ENCODE results near the gene ZBTB46.
"Not testable (repeated sequence)": the region's sequence is repeated elsewhere in the genome, so short reads cannot be mapped to it uniquely, and the experiment has no call there.

The ZBTB46 gene

GRCh38 chr20:63807654-63808053 is 23.4 kb downstream of the ZBTB46 start:
- Histone ChIP-seq H3K4me1 (ENCODE audit: insufficient read depth, low read length, poor library complexity, severe bottlenecking) (no peaks in the 10 kb centered on the region), H3F3A (ENCODE audit: low read depth) (no peaks in the 10 kb centered on the region), H3K27me3 (ENCODE audit: insufficient read depth, low read length, poor library complexity, severe bottlenecking) (no peaks in the 10 kb centered on the region), H3K4me2 (ENCODE audit: low read depth, low read length, poor library complexity, severe bottlenecking) (no peak overlapping the region), H3K36me3 (ENCODE audit: insufficient read depth, low read length) (no peaks in the 10 kb centered on the region), H3K9ac (ENCODE audit: low read depth, low read length, poor library complexity, severe bottlenecking) (no peak overlapping the region), H3K4me3 (ENCODE audit: low read length, poor library complexity, severe bottlenecking) (no peak overlapping the region), H3K9me3 (ENCODE audit: insufficient read depth, low read depth, low read length) (no peaks in the 10 kb centered on the region), H3K79me2 (ENCODE audit: insufficient read depth, low read length) (no peaks in the 10 kb centered on the region), H3K9me2 (replicated peaks; ENCODE audit: low read depth, low read length) (no peaks in the 10 kb centered on the region), H4K20me1 (ENCODE audit: insufficient read depth, low read length, poor library complexity, severe bottlenecking) (no peaks in the 10 kb centered on the region), H2AFZ (ENCODE audit: low read length) (no peak overlapping the region)
- TF ChIP-seq EZH2phosphoT487 (IDR thresholded peaks at IDR 0.05; ENCODE audit: borderline replicate concordance), result no peak
- TF ChIP-seq CTCF (conservative IDR thresholded peaks at IDR 0.05; ENCODE audit: low read length), result no peak

- Histone ChIP-seq H3K79me2 (ENCODE audit: insufficient read depth, low read length) (no peaks in the 10 kb centered on the region), H3K9me2 (replicated peaks; ENCODE audit: low read depth, low read length) (no peaks in the 10 kb centered on the region), H4K20me1 (ENCODE audit: insufficient read depth, low read length, poor library complexity, severe bottlenecking) (no peaks in the 10 kb centered on the region), H3K9ac (ENCODE audit: low read depth, low read length, poor library complexity, severe bottlenecking) (no peak overlapping the region), H3K27me3 (ENCODE audit: insufficient read depth, low read length, poor library complexity, severe bottlenecking) (no peaks in the 10 kb centered on the region), H2AFZ (ENCODE audit: low read length) (no peak overlapping the region), H3F3A (ENCODE audit: low read depth) (no peaks in the 10 kb centered on the region), H3K4me3 (ENCODE audit: low read length, poor library complexity, severe bottlenecking) (no peak overlapping the region), H3K4me2 (ENCODE audit: low read depth, low read length, poor library complexity, severe bottlenecking) (no peak overlapping the region), H3K4me1 (ENCODE audit: insufficient read depth, low read length, poor library complexity, severe bottlenecking) (no peaks in the 10 kb centered on the region), H3K9me3 (ENCODE audit: insufficient read depth, low read depth, low read length) (no peaks in the 10 kb centered on the region), H3K36me3 (ENCODE audit: insufficient read depth, low read length) (no peaks in the 10 kb centered on the region)
- TF ChIP-seq EZH2phosphoT487 (IDR thresholded peaks at IDR 0.05; ENCODE audit: borderline replicate concordance) (no peak), CTCF (conservative IDR thresholded peaks at IDR 0.05; ENCODE audit: low read length) (no peak)
These were observed 26.8 kb downstream of the ZBTB46 start for GRCh38 chr20:63804308-63804636.

GRCh38 chr20:63802469-63803240 is 28.4 kb downstream of the ZBTB46 start:
- H3K9me3 ChIP-seq (ENCODE audit: insufficient read depth, low read depth, low read length), result no peaks in the 10 kb centered on the region
- H3K27me3 ChIP-seq (ENCODE audit: insufficient read depth, low read length, poor library complexity, severe bottlenecking), result no peaks in the 10 kb centered on the region
- no peaks in the 10 kb centered on the region for H3F3A ChIP-seq (ENCODE audit: low read depth)
- H3K4me1 ChIP-seq (ENCODE audit: insufficient read depth, low read length, poor library complexity, severe bottlenecking), result peaks cover 4% of the 10 kb centered on the region
- H3K4me3 ChIP-seq (ENCODE audit: low read length, poor library complexity, severe bottlenecking), result no peak overlapping the region
- TF ChIP-seq EZH2phosphoT487 (IDR thresholded peaks at IDR 0.05; ENCODE audit: borderline replicate concordance), result no peak
- no peak for TF ChIP-seq CTCF (conservative IDR thresholded peaks at IDR 0.05; ENCODE audit: low read length)
- no peaks in the 10 kb centered on the region for H3K36me3 ChIP-seq (ENCODE audit: insufficient read depth, low read length)
- no peaks in the 10 kb centered on the region for H4K20me1 ChIP-seq (ENCODE audit: insufficient read depth, low read length, poor library complexity, severe bottlenecking)
- no peaks in the 10 kb centered on the region for H3K9me2 ChIP-seq (replicated peaks; ENCODE audit: low read depth, low read length)
- H3K4me2 ChIP-seq (ENCODE audit: low read depth, low read length, poor library complexity, severe bottlenecking), result no peak overlapping the region
- no peak overlapping the region for H3K9ac ChIP-seq (ENCODE audit: low read depth, low read length, poor library complexity, severe bottlenecking)
- H3K79me2 ChIP-seq (ENCODE audit: insufficient read depth, low read length), result no peaks in the 10 kb centered on the region
- no peak overlapping the region for H2AFZ ChIP-seq (ENCODE audit: low read length)

GRCh38 chr20:63801174-63801573 is 29.9 kb downstream of the ZBTB46 start:
- H2AFZ ChIP-seq (ENCODE audit: low read length); H3K9me3 ChIP-seq (ENCODE audit: insufficient read depth, low read depth, low read length); H3K9me2 ChIP-seq (replicated peaks; ENCODE audit: low read depth, low read length); H3K4me3 ChIP-seq (ENCODE audit: low read length, poor library complexity, severe bottlenecking); H3K36me3 ChIP-seq (ENCODE audit: insufficient read depth, low read length); H3K4me2 ChIP-seq (ENCODE audit: low read depth, low read length, poor library complexity, severe bottlenecking); H3K79me2 ChIP-seq (ENCODE audit: insufficient read depth, low read length); H4K20me1 ChIP-seq (ENCODE audit: insufficient read depth, low read length, poor library complexity, severe bottlenecking); H3K9ac ChIP-seq (ENCODE audit: low read depth, low read length, poor library complexity, severe bottlenecking); H3F3A ChIP-seq (ENCODE audit: low read depth); H3K27me3 ChIP-seq (ENCODE audit: insufficient read depth, low read length, poor library complexity, severe bottlenecking); H3K4me1 ChIP-seq (ENCODE audit: insufficient read depth, low read length, poor library complexity, severe bottlenecking): not testable (repeated sequence)

- H3F3A ChIP-seq (ENCODE audit: low read depth); H2AFZ ChIP-seq (ENCODE audit: low read length); H3K9me2 ChIP-seq (replicated peaks; ENCODE audit: low read depth, low read length); H3K9me3 ChIP-seq (ENCODE audit: insufficient read depth, low read depth, low read length); H3K79me2 ChIP-seq (ENCODE audit: insufficient read depth, low read length); H3K36me3 ChIP-seq (ENCODE audit: insufficient read depth, low read length); H3K27me3 ChIP-seq (ENCODE audit: insufficient read depth, low read length, poor library complexity, severe bottlenecking); H3K9ac ChIP-seq (ENCODE audit: low read depth, low read length, poor library complexity, severe bottlenecking); H3K4me2 ChIP-seq (ENCODE audit: low read depth, low read length, poor library complexity, severe bottlenecking); H3K4me3 ChIP-seq (ENCODE audit: low read length, poor library complexity, severe bottlenecking); H3K4me1 ChIP-seq (ENCODE audit: insufficient read depth, low read length, poor library complexity, severe bottlenecking); H4K20me1 ChIP-seq (ENCODE audit: insufficient read depth, low read length, poor library complexity, severe bottlenecking): not testable (repeated sequence)
These were observed 30.7 kb downstream of the ZBTB46 start for GRCh38 chr20:63800411-63800810.
